Mesothelial cell of epicardium (in vitro differentiated cells): Measurements from ENCODE around the gene MYOCOS. TPM values are rescaled to one million over a fixed set of nuclear protein-coding genes. Genes with fewer than 3 reads are reported as not detected.
"Not testable (repeated sequence)": the region's sequence is repeated elsewhere in the genome, so short reads cannot be mapped to it uniquely, and the experiment has no call there.

Source experiments
- DNase-seq, 2 experiments: peaks; one replicate each; pipeline ENCODE4 v3.0.0; 2021; ENCODE audit warnings: low spot score in 2 of 2; ENCODE audit not compliant: unreplicated experiment in 2 of 2
- H3K27ac Mint-ChIP-seq: 2 replicates; pipeline ENCODE4 v1.8.0; 2021; ENCODE audit warnings: mixed read lengths
- H3K27me3 Mint-ChIP-seq: 2 replicates; pipeline ENCODE4 v1.8.0; 2021; ENCODE audit warnings: low read depth, mixed read lengths
- H3K36me3 Mint-ChIP-seq: 2 replicates; pipeline ENCODE4 v1.8.0; 2021; ENCODE audit warnings: mixed read lengths
- H3K4me1 Mint-ChIP-seq: 2 replicates; pipeline ENCODE4 v1.8.0; 2021; ENCODE audit warnings: mixed read lengths
- H3K4me3 Mint-ChIP-seq: 2 replicates; pipeline ENCODE4 v1.8.0; 2021; ENCODE audit warnings: mild to moderate bottlenecking, moderate library complexity, mixed read lengths
- H3K9me3 Mint-ChIP-seq: 2 replicates; pipeline ENCODE4 v1.8.0; 2021; ENCODE audit warnings: mixed read lengths
- total RNA-seq: library from RNA; stranded (reverse); gene quantifications from 3 replicates; pipeline ENCODE4 v1.2.1, GENCODE V29; 2021
- TF ChIP-seq, protein P1 (sequence below): fragments of 200-600 bp; sonication (generic); IDR thresholded peaks from one replicate; pipeline ENCODE4 v1.5.0; 2021; ENCODE audit warnings: antibody characterized with exemption; ENCODE audit not compliant: unreplicated experiment

Gene MYOCOS
- total RNA-seq, 1 donor from 2014 or later, result not detected

DNA sequence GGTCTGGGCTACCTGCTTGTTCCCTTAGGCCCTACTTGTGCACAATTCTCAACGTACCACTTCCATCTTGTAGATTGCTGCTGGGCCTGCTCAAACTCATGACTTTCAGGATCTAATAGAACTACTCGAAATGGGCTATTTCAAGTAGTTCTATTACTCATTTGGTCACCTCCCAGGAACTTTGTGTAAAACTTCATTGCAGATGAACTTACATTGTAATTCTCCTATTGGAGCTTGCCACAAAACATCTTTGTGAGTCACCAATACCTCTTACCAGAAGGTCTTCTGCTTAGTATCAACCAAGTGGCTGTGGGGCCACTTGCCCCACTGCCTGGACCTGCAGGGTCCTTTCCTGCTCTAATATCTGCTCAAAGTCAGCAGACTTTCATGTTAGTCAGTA is 10.7 kb upstream of the MYOCOS start:
- H3K9me3 Mint-ChIP-seq, result no peaks in the 10 kb centered on the region

DNA sequence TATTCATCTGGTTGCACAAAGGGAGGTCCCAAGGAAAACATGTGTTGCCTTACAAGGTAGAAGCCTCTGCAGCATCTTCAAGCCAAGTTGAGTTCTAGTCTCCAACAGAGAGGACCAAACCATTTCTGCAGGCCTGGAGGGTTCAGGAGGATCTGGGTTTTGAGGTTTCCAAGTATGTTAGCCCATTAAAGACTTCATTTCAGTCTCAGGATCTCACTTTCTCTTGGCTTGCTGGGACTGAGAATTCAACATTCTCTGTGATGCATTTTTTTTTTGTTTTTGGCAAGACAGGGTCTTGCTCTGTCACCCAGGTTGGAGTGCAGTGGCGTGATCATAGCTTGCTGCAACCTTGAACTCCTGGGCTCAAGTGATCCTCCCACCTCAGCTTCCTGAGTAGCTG is 8.8 kb upstream of the MYOCOS start:
- H3K4me1 Mint-ChIP-seq, result no peaks in the 10 kb centered on the region
- H3K4me3 Mint-ChIP-seq, result no peak overlapping the region
- no peaks in the 10 kb centered on the region for H3K9me3 Mint-ChIP-seq
- H3K36me3 Mint-ChIP-seq, result no peaks in the 10 kb centered on the region
- DNase-seq, result no peak
- no peak overlapping the region for H3K27ac Mint-ChIP-seq
- TF ChIP-seq, protein P1, sequence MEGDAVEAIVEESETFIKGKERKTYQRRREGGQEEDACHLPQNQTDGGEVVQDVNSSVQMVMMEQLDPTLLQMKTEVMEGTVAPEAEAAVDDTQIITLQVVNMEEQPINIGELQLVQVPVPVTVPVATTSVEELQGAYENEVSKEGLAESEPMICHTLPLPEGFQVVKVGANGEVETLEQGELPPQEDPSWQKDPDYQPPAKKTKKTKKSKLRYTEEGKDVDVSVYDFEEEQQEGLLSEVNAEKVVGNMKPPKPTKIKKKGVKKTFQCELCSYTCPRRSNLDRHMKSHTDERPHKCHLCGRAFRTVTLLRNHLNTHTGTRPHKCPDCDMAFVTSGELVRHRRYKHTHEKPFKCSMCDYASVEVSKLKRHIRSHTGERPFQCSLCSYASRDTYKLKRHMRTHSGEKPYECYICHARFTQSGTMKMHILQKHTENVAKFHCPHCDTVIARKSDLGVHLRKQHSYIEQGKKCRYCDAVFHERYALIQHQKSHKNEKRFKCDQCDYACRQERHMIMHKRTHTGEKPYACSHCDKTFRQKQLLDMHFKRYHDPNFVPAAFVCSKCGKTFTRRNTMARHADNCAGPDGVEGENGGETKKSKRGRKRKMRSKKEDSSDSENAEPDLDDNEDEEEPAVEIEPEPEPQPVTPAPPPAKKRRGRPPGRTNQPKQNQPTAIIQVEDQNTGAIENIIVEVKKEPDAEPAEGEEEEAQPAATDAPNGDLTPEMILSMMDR, result no peak
- peaks cover 5% of the 10 kb centered on the region for H3K27me3 Mint-ChIP-seq

More for the DNA sequence above, 10.7 kb upstream of the MYOCOS start:
- TF ChIP-seq, protein P1, result no peak
- no peak for DNase-seq
- Mint-ChIP-seq H3K4me3 (no peak overlapping the region), H3K4me1 (peaks cover 3% of the 10 kb centered on the region), H3K27me3 (no peaks in the 10 kb centered on the region), H3K27ac (no peak overlapping the region), H3K36me3 (no peaks in the 10 kb centered on the region)

DNA sequence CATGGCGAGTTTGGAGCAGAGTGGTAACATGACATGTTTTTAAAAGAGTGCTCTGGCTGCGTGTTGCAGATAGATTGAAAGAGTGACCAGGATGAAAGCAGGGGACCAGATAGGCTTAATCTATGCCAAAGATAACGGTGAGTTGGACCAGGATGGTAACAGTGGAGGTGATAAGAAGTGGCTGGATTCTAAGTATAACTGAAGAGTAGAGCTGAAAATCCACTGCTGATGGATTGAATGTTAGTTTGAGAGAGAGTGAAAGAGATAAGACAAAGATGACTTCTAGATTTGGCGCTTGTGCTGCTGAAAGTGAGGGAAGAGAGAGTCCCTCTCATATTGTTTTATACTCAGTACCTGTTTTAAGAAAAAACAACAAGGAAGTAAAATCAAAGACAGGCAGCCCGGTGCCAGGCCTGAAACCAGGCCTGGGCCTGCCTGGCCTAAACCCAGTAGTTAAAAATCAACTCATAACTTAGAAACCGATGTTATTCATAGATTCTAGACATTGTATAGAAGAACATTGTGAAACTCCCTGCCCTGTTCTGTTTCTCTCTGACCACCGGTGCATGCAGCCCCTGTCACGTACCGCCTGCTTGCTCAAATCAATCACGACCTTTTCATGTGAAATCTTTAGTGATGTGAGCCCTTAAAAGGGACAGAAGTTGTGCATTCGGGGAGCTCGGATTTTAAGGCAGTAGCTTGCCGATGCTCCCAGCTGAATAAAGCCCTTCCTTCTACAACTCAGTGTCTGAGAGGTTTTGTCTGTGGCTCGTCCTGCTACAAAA is 6.7 kb upstream of the MYOCOS start:
- not testable (repeated sequence) for H3K27ac Mint-ChIP-seq, H3K9me3 Mint-ChIP-seq, H3K4me1 Mint-ChIP-seq, DNase-seq, H3K27me3 Mint-ChIP-seq, H3K36me3 Mint-ChIP-seq, H3K4me3 Mint-ChIP-seq

DNA sequence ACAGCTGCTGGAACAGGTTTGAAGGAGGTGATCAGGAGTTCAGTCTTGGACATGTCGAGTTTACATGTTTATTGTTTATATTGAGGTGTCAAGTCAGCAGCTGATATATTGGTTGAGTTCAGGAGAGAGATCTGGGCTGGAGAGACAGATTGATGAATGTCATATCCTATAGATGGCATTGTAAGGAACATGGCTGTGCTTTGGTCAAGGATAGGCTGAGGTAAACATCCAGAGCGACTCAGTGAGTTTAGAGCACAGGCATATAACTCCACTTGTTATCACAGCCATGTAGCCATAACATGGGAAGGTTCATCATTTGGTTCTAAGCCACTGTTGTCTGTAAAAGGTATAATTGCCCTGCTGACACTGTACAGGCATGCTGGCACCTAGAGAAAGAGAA is 5.5 kb upstream of the MYOCOS start:
- H3K36me3 Mint-ChIP-seq, result no peaks in the 10 kb centered on the region
- H3K27me3 Mint-ChIP-seq, result peaks cover 6% of the 10 kb centered on the region
- TF ChIP-seq, protein P1, result no peak
- H3K27ac Mint-ChIP-seq, result no peak overlapping the region
- no peak overlapping the region for H3K4me3 Mint-ChIP-seq
- H3K9me3 Mint-ChIP-seq, result no peaks in the 10 kb centered on the region
- DNase-seq, result no peak
- H3K4me1 Mint-ChIP-seq, result no peaks in the 10 kb centered on the region

DNA sequence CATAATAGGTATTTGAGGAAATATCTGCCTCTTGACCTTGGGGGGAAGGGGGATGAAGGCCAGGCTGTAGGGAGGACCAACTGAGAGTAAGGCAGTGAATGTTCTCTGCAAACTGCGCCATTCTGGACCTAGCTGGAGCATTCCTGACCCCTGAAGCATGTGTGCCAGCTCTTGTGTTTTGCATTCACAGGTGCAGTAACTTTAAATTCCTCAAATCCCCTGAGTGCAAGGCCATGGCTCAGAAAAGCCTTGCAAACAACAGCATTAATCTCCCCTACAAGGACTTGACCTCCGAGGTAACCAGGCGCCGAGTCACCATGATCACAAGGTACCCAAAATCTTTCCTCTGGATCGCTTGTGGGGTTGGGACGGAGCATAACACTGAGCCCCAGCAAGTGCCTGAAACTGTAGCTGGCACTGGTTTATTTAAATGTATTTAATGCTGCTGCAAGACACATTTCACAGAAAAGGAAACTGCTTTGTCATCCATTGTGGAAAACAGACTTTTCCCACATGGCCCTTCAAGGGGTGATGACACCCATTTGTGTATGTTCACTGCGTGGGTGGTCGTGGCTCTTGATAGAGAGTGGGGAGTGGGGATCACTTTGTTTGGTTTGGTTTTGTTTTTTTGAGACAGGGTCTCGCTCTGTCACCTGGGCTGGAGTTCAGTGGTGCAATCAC is 1.7 kb downstream of the MYOCOS start:
- Mint-ChIP-seq H3K27ac (no peak overlapping the region), H3K36me3 (no peaks in the 10 kb centered on the region), H3K9me3 (no peaks in the 10 kb centered on the region), H3K4me1 (no peaks in the 10 kb centered on the region), H3K27me3 (peaks cover under 1% of the 10 kb centered on the region), H3K4me3 (no peak overlapping the region)
- no peak for DNase-seq
- TF ChIP-seq, protein P1, result no peak

DNA sequence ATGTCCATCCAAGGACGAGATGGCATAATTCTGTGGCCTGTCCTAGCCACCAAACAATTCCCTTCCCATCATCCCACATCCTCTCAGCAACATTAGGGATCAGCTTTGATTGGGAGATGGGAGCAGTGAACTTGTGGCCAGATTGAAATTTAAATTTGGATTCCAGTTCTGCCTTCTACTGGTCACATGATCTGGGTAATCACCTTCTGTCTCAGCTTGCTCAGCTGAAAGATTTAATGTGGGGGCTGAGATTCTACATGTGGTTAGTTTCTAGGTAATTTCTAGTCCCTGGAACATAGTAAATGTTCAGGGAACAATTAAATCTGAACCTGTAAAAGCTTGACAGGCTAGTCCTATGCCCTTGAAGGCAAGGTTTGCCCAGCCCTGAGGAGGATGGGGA is 3.2 kb downstream of the MYOCOS start:
- DNase-seq, result no peak
- H3K36me3 Mint-ChIP-seq, result no peaks in the 10 kb centered on the region
- TF ChIP-seq, protein P1, result no peak
- H3K27ac Mint-ChIP-seq, result no peak overlapping the region
- no peaks in the 10 kb centered on the region for H3K9me3 Mint-ChIP-seq
- no peaks in the 10 kb centered on the region for H3K4me1 Mint-ChIP-seq
- H3K4me3 Mint-ChIP-seq, result no peak overlapping the region
- peaks cover 5% of the 10 kb centered on the region for H3K27me3 Mint-ChIP-seq
